ENCODE data around the gene FMO5. TPM values are rescaled to one million over a fixed set of nuclear protein-coding genes. Genes with fewer than 3 reads are reported as not detected.
A peak's percentile ranks its signal among the peaks of the same experiment; 100 is the strongest.
"Not testable (repeated sequence)": the region's sequence is repeated elsewhere in the genome, so short reads cannot be mapped to it uniquely, and the experiment has no call there.

The FMO5 gene
- total RNA-seq, 1 donor from 2014 or later: 52.9 TPM

- DNase-seq (ENCODE audit: low spot score): not testable (repeated sequence)
Observed at GRCh38 chr1:147240131-147240721, 15.1 kb upstream of the FMO5 start.

GRCh38 chr1:147238925-147239820 is 14.0 kb upstream of the FMO5 start:
- no peak for DNase-seq (ENCODE audit: low spot score)

GRCh38 chr1:147238053-147238902 is 13.1 kb upstream of the FMO5 start:
- no peak for DNase-seq (ENCODE audit: low spot score)

GRCh38 chr1:147236959-147237791 is 12.0 kb upstream of the FMO5 start:
- DNase-seq (ENCODE audit: low spot score): no peak

GRCh38 chr1:147236448-147236847 is 11.3 kb upstream of the FMO5 start:
- no peak for DNase-seq (ENCODE audit: low spot score)

- DNase-seq (ENCODE audit: low spot score): no peak
Observed at GRCh38 chr1:147235822-147236221, 10.7 kb upstream of the FMO5 start.

GRCh38 chr1:147233903-147234302 is 8.8 kb upstream of the FMO5 start:
- DNase-seq (ENCODE audit: low spot score): peak; percentile 62

- DNase-seq (ENCODE audit: low spot score): not testable (repeated sequence)
Observed at GRCh38 chr1:147231032-147231431, 5.9 kb upstream of the FMO5 start.

GRCh38 chr1:147223740-147224615 is 1.2 kb downstream of the FMO5 start:
- DNase-seq (ENCODE audit: low spot score): no peak

- DNase-seq (ENCODE audit: low spot score): no peak
Observed at GRCh38 chr1:147218606-147219005, 6.5 kb downstream of the FMO5 start.

GRCh38 chr1:147217141-147217540 is 8.0 kb downstream of the FMO5 start:
- DNase-seq (ENCODE audit: low spot score): no peak

- DNase-seq (ENCODE audit: low spot score): no peak
Observed at GRCh38 chr1:147216124-147216523, 9.0 kb downstream of the FMO5 start.

- no peak for DNase-seq (ENCODE audit: low spot score)
Observed at GRCh38 chr1:147215540-147215916, 9.6 kb downstream of the FMO5 start.

GRCh38 chr1:147214842-147215539 is 10.1 kb downstream of the FMO5 start:
- DNase-seq (ENCODE audit: low spot score): no peak

- no peak for DNase-seq (ENCODE audit: low spot score)
Observed at GRCh38 chr1:147214325-147214724, 10.8 kb downstream of the FMO5 start.

- DNase-seq (ENCODE audit: low spot score): no peak
Observed at GRCh38 chr1:147213271-147213670, 11.9 kb downstream of the FMO5 start.

GRCh38 chr1:147211577-147211976 is 13.6 kb downstream of the FMO5 start:
- DNase-seq (ENCODE audit: low spot score): no peak

GRCh38 chr1:147210987-147211386 is 14.2 kb downstream of the FMO5 start:
- no peak for DNase-seq (ENCODE audit: low spot score)
